ENCODE results near the gene PAN3.

DNA sequence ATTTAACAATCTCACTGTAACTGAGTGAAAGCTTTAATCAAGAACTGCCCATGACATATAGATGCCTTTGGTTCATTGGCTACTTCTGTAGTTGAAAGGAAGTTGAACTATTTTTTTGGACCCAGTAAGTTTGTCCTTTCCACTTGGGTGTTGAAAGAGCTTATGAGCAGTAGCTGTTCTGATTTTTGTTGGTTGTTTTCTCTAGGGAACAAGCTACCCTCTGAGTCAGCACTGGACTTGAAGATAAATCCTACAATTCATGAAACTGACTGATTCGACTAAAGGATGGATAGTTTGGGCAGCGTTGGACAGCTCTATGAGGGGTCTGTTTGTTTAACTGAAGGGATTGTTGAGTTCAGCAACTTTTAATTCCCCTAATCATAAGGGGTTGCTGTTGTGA is 101.0 kb downstream of the PAN3 start:
- no peak for TF ChIP-seq POLR2A (IDR thresholded peaks at IDR 0.05; ENCODE audit: low read length)
- no peak for TF ChIP-seq GATA1 (IDR thresholded peaks at IDR 0.05; ENCODE audit: low read depth, low read length)
